Sigmoid colon (tissue), 7 donors: ENCODE measurements around the gene CMTM7. TPM values are rescaled to one million over a fixed set of nuclear protein-coding genes. Genes with fewer than 3 reads are reported as not detected.
"Not testable (repeated sequence)": the region's sequence is repeated elsewhere in the genome, so short reads cannot be mapped to it uniquely, and the experiment has no call there.

ENCODE experiments used
- DNase-seq: peaks from one replicate; pipeline ENCODE4 v3.0.0-alpha.2; 2019
- H3K27ac ChIP-seq, 4 donors: fragments of 200-600 bp; sonication (generic); one replicate each; pipeline ENCODE4 v1.5.1; 2016 to 2019; ENCODE audit warnings: mild to moderate bottlenecking in 1 of 4
- H3K27me3 ChIP-seq, 3 donors: fragments of 200-600 bp; sonication (generic); one replicate each; pipeline ENCODE4 v1.5.1; 2019; ENCODE audit warnings: mild to moderate bottlenecking in 1 of 3
- H3K36me3 ChIP-seq, 4 donors: fragments of 200-600 bp; sonication (generic); one replicate each; pipeline ENCODE4 v1.5.1; 2016 to 2019
- H3K4me1 ChIP-seq, 4 donors: fragments of 200-600 bp; sonication (generic); one replicate each; pipeline ENCODE4 v1.5.1; 2017 to 2019
- H3K4me3 ChIP-seq, 4 donors: fragments of 200-600 bp; sonication (generic); one replicate each; pipeline ENCODE4 v1.5.1; 2017 to 2019; ENCODE audit warnings: mild to moderate bottlenecking in 2 of 4, moderate library complexity in 1 of 4
- H3K9me3 ChIP-seq, 4 donors: fragments of 200-600 bp in 3 of 4; sonication (generic) in 3 of 4; one replicate each; pipeline versions ENCODE4 v1.5.1 to v1.6.1; 2013 to 2019
- EP300 ChIP-seq, 4 donors: sonication (generic); formaldehyde crosslinking; IDR thresholded peaks; one replicate each; pipeline ENCODE4 v1.6.1; 2017; ENCODE audit warnings: antibody characterized with exemption in 4 of 4
- POLR2A ChIP-seq, 2 donors: fragments of 450-650 bp; IDR thresholded peaks; one replicate each; pipeline ENCODE4 v1.6.1; 2016; ENCODE audit warnings: antibody characterized with exemption in 2 of 2, mild to moderate bottlenecking in 2 of 2, moderate library complexity in 2 of 2
- POLR2AphosphoS5 ChIP-seq, 4 donors: sonication (generic); formaldehyde crosslinking; IDR thresholded peaks; one replicate each; pipeline ENCODE4 v1.6.1; 2017; ENCODE audit warnings: antibody characterized with exemption in 4 of 4
- WGBS, 2 donors: extraction: QIAGEN DNeasy Blood & Tissue Kit; methylation state at CpG; one replicate each; pipeline ENCODE4 v1.1.7; 2013; 5-methylcytosine and 5-hydroxymethylcytosine counted together
- intact Hi-C: fragments of 100-400 bp; cut with DNase I; formaldehyde crosslinking; loops from one replicate; pipeline ENCODE4 v1.15.1; 2023
- polyA plus RNA-seq, 3 donors: library from polyadenylated mRNA; stranded (reverse); fragments of 200-250 nt; gene quantifications; one replicate each; pipeline ENCODE4 v1.2.3, GENCODE V29; 2013
- total RNA-seq, 4 donors: library from RNA; depleted of rRNA; stranded (reverse); fragments of >200 nt; gene quantifications; one replicate each; pipeline ENCODE4 v1.1.0, GENCODE V29; 2016
- TF ChIP-seq, protein P1 (sequence below), 4 experiments: fragments of 450-650 bp in 3 of 4; fragments of 200-600 bp in 1 of 4; IDR thresholded peaks; one replicate each; pipeline ENCODE4 v1.5.1; 2016 to 2019; ENCODE audit warnings: antibody characterized with exemption in 4 of 4, mild to moderate bottlenecking in 3 of 4, moderate library complexity in 2 of 4
- donor health status: healthy with polysubstance abuse.
- donor health status: Bipolar disorder and iron deficiency.
- donor health status: healthy.

CMTM7 gene
- total and polyA plus RNA-seq, 7 donors: 3.6 to 13.3 (median 7.2) TPM

DNA sequence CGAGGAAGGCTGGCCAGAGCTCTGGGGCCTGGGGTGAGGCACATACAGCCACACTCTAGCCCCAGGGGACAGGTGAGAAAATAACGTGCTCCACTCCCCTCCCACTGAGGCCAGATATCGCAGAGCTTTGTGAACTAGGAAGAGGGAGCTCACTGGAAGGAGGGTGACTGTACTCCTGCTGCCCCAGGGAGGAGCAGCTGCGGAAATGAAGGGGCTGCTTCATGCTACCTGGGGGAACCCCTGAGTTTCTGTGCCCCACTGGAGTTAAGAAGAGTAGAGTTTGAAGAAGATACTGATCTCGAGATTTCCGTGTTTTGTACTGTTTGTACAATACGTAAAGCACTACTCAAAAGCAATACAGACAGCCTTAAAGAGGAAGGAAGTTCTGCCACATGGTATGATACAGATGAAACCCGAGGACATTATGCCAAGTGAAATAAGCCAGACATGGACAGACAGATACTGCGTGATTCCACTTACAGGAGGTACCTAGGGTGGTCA lies 66.4 kb downstream of the CMTM7 start:
- no peak for TF ChIP-seq EP300 (IDR thresholded peaks at IDR 0.05)
- no peak for TF ChIP-seq POLR2A (IDR thresholded peaks at IDR 0.05)
- no peak for TF ChIP-seq POLR2AphosphoS5 (IDR thresholded peaks at IDR 0.05)
- TF ChIP-seq, protein P1, sequence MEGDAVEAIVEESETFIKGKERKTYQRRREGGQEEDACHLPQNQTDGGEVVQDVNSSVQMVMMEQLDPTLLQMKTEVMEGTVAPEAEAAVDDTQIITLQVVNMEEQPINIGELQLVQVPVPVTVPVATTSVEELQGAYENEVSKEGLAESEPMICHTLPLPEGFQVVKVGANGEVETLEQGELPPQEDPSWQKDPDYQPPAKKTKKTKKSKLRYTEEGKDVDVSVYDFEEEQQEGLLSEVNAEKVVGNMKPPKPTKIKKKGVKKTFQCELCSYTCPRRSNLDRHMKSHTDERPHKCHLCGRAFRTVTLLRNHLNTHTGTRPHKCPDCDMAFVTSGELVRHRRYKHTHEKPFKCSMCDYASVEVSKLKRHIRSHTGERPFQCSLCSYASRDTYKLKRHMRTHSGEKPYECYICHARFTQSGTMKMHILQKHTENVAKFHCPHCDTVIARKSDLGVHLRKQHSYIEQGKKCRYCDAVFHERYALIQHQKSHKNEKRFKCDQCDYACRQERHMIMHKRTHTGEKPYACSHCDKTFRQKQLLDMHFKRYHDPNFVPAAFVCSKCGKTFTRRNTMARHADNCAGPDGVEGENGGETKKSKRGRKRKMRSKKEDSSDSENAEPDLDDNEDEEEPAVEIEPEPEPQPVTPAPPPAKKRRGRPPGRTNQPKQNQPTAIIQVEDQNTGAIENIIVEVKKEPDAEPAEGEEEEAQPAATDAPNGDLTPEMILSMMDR (IDR thresholded peaks at IDR 0.05): no peak
- no peaks in the 10 kb centered on the region for H3K9me3 ChIP-seq
- no peaks in the 10 kb centered on the region for H3K4me1 ChIP-seq
- intact Hi-C loops: no loop called here
- H3K4me3 ChIP-seq: no peak overlapping the region
- no peak for DNase-seq
- H3K27ac ChIP-seq: peak overlapping the region in 1 of 4 donors; percentile 16
- 43 to 80% methylated on average over 9 of the region's 9 CpGs for WGBS, 2 donors
- H3K27me3 ChIP-seq: no peaks in the 10 kb centered on the region
- H3K36me3 ChIP-seq: no peaks in the 10 kb centered on the region

DNA sequence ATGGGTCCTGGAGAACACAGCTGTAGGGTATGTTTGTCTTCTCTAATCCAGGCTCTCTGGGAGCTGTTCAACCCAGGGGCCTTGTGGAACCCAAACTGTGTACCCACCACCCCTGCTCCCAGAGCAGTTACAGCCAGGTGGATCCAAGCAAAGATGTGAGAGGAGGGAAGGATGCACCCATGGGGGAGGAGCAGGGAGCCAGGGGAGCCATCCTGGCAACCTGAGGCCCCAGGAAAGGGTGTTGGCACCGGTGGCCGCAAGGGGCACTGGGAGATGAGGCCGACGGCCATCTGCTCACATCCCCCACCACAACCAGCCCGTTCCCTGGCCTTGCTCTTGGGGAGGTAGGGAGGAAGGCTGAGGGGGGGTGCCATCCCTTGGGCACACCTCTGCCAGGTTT lies 67.8 kb downstream of the CMTM7 start:
- intact Hi-C loops: no loop called here

GRCh38 chr3:32460031-32460749 lies 68.5 kb downstream of the CMTM7 start:
- Histone ChIP-seq H3K9me3 (no peaks in the 10 kb centered on the region), H3K4me1 (no peaks in the 10 kb centered on the region), H3K27ac (no peak overlapping the region), H3K36me3 (no peaks in the 10 kb centered on the region), H3K4me3 (no peak overlapping the region), H3K27me3 (no peaks in the 10 kb centered on the region)
- intact Hi-C loops: no loop called here
- no peak for TF ChIP-seq EP300 (IDR thresholded peaks at IDR 0.05)
- TF ChIP-seq POLR2A (IDR thresholded peaks at IDR 0.05): no peak
- TF ChIP-seq POLR2AphosphoS5 (IDR thresholded peaks at IDR 0.05): no peak
- TF ChIP-seq, protein P1 (IDR thresholded peaks at IDR 0.05): no peak
- WGBS, 2 donors: 50 to 78% methylated on average over 15 of the region's 15 CpGs
- no peak for DNase-seq

More for the DNA sequence above, 67.8 kb downstream of the CMTM7 start:
- Histone ChIP-seq H3K4me1 (no peaks in the 10 kb centered on the region), H3K27me3 (no peaks in the 10 kb centered on the region), H3K27ac (no peak overlapping the region), H3K36me3 (no peaks in the 10 kb centered on the region), H3K9me3 (no peaks in the 10 kb centered on the region), H3K4me3 (no peak overlapping the region)
- TF ChIP-seq POLR2A (IDR thresholded peaks at IDR 0.05): no peak
- TF ChIP-seq EP300 (IDR thresholded peaks at IDR 0.05): no peak
- TF ChIP-seq, protein P1 (IDR thresholded peaks at IDR 0.05): no peak
- no peak for TF ChIP-seq POLR2AphosphoS5 (IDR thresholded peaks at IDR 0.05)
- WGBS, 2 donors: 81 to 93% methylated on average over 5 of the region's 5 CpGs
- DNase-seq: no peak

DNA sequence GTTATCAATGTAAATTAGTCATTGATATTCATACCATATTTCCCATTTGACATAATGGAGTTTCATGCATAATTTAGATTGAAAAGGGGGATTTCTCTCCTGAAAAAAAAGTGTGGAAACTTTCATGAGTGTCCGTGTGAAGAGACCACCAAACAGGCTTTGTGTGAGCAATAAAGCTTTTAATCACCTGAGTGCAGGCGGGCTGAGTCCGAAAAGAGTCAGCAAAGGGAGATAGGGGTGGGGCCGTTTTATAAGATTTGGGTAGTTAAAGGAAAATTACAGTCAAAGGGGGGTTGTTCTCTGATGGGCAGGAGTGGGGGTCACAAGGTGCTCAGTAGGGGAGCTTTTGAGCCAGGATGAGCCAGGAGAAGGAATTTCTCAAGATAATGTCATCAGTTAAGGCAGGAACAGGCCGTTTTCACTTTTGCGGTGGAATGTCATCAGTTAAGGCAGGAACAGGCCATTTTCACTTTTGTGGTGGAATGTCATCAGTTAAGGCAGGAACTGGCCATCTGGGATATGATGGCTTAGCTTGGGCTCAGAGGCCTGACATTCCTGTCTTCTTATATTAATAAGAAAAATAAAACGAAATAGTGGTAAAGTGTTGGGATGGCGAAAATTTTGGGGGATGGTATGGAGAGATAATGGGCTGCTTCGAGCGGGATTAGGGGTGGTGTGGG lies 69.3 kb downstream of the CMTM7 start:
- DNase-seq, H3K4me1 ChIP-seq, H3K9me3 ChIP-seq, H3K4me3 ChIP-seq, H3K27ac ChIP-seq, H3K27me3 ChIP-seq, H3K36me3 ChIP-seq, intact Hi-C loops: not testable (repeated sequence)
- WGBS, 2 donors: 79 to 80% methylated on average over 10 of the region's 10 CpGs

GRCh38 chr3:32462191-32462986 lies 70.7 kb downstream of the CMTM7 start:
- H3K27ac ChIP-seq, H3K4me1 ChIP-seq, intact Hi-C loops, H3K27me3 ChIP-seq, H3K36me3 ChIP-seq, H3K4me3 ChIP-seq, DNase-seq, H3K9me3 ChIP-seq: not testable (repeated sequence)
- WGBS, 2 donors: 70 to 77% methylated on average over 7 to 8 of the region's 9 CpGs

GRCh38 chr3:32463415-32463814 lies 71.8 kb downstream of the CMTM7 start:
- H3K36me3 ChIP-seq, H3K4me3 ChIP-seq, H3K9me3 ChIP-seq, H3K27me3 ChIP-seq, DNase-seq, H3K4me1 ChIP-seq, H3K27ac ChIP-seq, intact Hi-C loops: not testable (repeated sequence)
- 90 to 95% methylated on average over 7 of the region's 7 CpGs for WGBS, 2 donors

DNA sequence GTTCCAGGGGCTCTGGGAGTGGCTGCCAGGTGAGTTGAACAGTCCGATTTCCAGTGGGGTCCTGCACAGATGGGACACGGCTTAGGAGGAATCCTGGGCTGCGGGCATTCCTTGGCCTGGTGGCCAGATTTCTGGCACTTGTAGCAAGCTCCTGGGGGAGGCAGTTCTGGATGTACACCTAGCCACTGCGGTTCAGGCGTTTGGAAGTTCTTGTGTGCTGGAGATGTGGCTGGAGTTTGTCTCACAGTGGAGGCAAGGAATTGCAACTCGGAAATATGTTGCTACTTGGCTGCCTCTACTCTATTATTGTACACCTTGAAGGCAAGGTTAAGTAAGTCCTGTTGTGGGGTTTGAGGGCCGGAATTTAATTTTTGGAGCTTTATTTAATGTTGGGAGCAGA lies 73.1 kb downstream of the CMTM7 start:
- H3K4me3 ChIP-seq, H3K36me3 ChIP-seq, DNase-seq, H3K9me3 ChIP-seq, H3K27me3 ChIP-seq, H3K27ac ChIP-seq: not testable (repeated sequence)
- H3K4me1 ChIP-seq: peaks cover 0 to 15% (median 8%) of the 10 kb centered on the region in 4 donors
- WGBS, 2 donors: 95 to 97% methylated on average over 7 of the region's 7 CpGs
- intact Hi-C loops: loop anchor here (5.0 kb wide), 1 partner anchor 72 kb away; the partner anchor contains the start of gene CMTM7

DNA sequence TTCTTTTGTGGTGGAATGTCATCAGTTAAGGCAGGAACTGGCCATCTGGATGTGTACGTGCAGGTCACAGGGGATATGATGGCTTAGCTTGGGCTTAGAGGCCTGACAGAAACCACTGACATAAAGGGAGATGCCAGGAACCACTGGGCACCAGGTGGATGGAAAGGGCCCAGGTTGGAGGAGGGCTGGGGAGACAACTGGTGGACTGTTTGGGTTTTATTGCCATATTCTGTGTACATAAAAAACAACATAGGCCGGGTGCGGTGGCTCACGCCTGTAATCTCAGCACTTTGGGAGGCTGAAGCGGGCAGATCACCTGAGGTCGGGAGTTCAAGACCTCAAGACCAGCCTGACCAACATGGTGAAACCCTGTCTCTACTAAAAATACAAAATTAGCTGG lies 75.2 kb downstream of the CMTM7 start:
- not testable (repeated sequence) for DNase-seq, H3K27ac ChIP-seq, H3K4me3 ChIP-seq, H3K36me3 ChIP-seq, H3K27me3 ChIP-seq, H3K9me3 ChIP-seq
- peaks cover 0 to 24% (median 13%) of the 10 kb centered on the region in 4 donors for H3K4me1 ChIP-seq
- 59 to 84% methylated on average over 6 of the region's 6 CpGs for WGBS, 2 donors
- intact Hi-C loops: loop anchor here (1.0 to 5.0 kb wide), 2 partner anchors 75 to 170 kb away; partner anchors contain the start of gene CMTM7
